ENCODE measurements around the gene MRPL20.

GRCh38 chr1:1437033-1437903 lies 30.2 kb upstream of the MRPL20 start:
- TF ChIP-seq CTCF (conservative IDR thresholded peaks at IDR 0.05) (no peak), EZH2 (IDR thresholded peaks at IDR 0.05; ENCODE audit: low read depth) (no peak)

Data from PC-9 (cell line).